NCI-H2081 treated with DMSO at 0.1 percent for 48 hours (cell line): ENCODE results near the gene C1orf50.
A peak's percentile ranks its signal among the peaks of the same experiment; 100 is the strongest.
"Not testable (repeated sequence)": the region's sequence is repeated elsewhere in the genome, so short reads cannot be mapped to it uniquely, and the experiment has no call there.

Source experiments
- DNase-seq: peaks from one replicate; lab custom pipeline; 2025; lab: John Stamatoyannopoulos, UW

C1orf50 gene

DNA sequence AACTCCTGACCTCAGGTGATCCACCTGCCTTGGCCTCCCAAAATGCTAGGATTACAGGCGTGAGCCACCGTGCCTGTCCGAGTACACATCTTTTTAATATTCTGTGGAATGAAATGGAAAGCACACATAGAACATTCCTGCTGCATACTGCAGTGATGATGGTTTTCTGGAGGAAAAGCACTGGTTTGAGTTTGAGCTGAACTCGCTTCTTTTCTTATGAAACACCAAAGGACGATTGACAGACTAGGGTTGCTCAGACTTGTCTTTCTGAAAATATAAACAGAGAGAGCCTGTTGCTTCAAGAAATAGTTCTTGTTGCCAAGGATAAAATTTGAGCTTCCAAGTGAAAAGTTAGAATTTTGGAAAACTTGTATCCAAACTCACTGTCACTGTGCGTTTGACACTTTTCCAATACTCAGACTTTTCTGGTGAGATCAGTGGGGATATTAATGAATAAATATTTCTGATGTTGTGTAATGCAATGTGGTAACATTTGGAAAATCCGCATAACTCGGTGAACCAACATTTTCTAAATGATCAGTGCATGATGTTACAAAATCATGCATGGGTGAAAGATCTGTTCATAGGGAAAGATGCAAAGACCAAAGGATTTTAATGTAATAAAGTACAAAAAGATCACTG, 34.9 kb downstream of the C1orf50 start:
- no peak for DNase-seq

DNA sequence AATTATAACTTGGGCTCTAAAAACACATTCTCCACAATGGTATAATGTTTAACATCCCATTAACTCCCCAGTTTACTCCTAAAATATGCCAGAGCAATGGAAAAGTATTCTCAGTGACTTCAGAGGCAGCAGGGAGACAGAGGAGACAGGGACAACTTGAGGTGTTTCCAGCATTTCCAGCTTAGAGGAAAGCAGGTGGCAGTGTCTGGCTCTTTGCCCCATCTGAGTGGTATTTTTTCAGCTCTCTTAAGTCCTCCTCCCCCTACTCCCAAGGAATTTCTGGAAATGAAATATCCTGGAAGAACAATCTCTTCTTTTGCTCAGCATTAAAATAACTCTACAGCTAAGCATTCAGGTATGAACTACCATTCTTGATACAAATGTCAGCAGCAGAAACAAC, 39.1 kb downstream of the C1orf50 start:
- DNase-seq, result no peak

DNA sequence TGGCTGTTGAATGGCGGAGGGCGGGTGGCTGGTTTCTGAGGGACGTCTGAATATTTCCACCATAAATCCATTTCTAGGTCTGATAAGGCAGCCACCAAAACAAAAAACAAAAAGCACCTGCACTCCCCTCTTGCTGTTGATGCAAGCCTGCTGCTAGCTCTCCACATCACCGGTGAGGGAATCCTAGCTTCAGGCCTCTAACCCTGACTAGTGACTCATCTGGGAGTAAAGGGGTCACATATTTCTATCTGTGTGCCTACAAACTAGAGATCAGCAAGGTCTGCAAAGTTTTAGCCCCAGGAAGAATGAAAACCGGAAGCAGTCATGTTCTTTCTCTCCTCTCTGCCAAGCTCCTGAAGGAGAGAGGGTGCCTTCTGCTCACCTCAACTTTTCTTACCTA, 39.5 kb downstream of the C1orf50 start:
- DNase-seq, result no peak

DNA sequence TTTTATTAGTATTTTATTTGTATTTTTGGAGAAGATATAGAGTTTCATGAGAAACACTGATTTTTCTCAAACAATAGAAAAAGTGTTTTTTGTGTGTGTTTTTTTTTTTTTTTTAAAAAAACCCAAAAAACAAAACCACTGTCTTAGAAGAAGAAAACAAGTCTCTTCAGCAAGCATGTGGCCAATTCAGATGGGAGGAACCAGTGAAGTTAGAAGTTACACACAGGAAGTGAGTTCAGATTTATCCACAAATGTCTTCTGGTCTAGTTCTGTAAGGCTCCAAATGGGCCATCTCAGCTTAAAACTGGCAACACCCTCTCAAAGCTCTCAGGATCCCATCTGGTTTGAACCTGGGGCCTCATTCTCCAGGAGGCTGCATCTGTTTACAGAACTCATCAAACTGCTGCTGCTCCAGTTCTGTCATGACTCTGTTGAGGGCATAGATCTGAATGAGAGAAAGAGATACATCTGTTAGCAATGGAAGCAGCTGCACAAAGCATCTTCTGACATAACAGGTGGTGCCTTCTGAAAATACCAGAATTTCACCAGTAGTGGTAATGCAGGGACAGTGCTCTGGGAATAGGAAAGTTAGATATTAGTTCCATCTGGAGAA, 40.1 kb downstream of the C1orf50 start:
- no peak for DNase-seq

DNA sequence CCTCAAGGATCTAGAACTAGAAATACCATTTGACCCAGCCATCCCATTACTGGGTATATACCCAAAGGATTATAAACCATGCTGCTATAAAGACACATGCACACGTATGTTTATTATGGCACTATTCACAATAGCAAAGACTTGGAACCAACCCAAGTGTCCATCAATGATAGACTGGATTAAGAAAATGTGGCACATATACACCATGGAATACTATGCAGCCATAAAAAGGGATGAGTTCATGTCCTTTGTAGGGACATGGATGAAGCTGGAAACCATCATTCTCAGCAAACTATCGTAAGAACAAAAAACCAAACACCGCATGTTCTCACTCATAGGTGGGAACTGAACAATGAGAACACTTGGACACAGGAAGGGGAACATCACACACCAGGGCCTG, 47.8 kb downstream of the C1orf50 start:
- not testable (repeated sequence) for DNase-seq

DNA sequence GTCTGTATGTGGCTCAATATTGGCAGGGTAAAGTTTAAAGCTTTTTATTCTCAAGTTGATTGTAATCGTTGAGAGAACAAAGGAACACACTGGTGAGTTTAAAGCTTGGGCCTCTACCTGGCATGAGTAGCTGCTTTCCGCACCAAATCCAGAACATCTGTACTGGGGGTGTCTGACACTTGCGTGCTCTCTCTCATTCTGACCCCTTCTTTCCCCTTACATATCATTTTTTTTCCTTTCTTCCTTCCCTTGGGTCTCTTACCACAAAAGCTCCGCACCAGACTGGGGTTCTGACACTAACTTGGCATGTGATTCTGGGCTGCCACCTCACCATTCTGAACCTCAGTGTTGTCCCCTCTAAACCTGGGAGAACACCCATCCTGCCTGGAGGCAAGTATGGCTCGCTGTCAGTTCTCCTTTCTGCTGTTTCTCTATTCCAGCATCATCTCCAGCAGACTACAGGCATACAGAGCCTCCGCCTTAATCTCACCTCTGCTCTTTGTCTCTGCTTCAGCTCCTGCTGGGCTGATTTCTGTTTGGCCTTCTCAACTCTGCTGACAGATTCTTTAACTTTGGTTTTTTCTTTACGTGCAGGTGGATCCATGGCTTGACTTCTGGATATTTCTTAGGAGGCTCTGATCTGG, 49.0 kb downstream of the C1orf50 start:
- DNase-seq, result no peak

DNA sequence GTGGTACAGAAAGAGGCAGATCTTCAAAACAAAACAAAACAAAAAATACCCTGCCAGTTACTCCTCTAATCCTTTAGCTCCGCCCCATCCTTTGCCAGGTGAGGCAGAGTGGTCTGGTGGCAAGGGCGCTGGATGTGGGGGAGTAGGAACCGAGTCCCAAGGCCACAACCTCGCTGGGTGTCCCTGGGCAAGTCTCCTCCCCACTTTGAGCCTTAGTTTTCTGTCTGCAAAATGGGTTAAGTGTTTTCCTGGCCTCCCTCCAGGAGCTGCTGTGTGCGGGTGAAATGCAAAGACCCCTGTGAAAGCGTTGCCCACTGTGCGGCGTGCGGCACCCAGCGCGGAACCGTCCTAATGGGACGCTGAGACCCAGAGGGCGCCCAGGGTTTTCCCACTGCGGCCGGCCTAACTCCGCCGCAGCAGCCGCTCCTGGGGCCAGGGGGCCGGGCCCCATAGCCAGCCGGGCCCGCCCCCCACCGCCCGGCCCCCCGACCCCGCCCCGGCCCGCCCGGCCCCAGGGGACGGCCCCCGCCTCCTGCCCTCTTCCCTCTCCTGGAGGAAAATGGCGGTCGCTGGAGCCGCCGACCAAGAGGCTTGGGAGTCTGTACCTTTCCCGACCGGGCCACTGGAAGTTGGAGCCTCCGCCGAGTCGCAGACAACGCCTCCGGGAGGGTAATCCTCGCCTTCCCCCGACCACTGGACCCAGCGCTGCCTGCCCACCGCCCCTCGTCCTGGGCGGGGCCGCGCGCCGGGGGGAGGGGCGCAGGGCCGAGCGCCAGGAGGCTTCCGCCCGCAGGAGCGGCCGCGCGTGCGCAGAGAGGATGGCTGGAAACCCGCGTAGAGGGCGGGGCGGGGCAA, 49.8 kb downstream of the C1orf50 start, which contains the start of the genes ERMAP and SVBP:
Gene ERMAP (plus strand): TSS at position 538 of the 855 bp plus-strand sequence. CDS start 13,327 bp downstream, outside the sequence.
Gene SVBP (minus strand): TSS at position 813 of the 855 bp plus-strand sequence. CDS start 853 bp downstream, outside the sequence.
- DNase-seq, result peak; percentile 59

DNA sequence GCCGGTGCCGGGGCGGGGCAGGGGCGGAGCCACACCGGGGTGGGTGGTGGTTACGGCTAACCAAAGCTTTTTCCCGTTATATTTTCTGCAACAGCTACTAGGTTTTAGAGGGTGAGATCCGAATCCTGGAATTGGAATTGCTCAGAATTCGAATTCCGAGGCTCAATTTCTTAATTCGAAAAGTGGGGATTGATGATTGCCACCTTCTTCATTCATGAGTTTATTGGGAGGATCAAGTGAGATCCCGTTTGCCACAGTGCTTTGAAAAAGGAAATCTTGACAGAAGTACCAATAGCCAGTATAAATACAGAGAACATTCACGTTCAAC, 50.4 kb downstream of the C1orf50 start:
- no peak for DNase-seq

DNA sequence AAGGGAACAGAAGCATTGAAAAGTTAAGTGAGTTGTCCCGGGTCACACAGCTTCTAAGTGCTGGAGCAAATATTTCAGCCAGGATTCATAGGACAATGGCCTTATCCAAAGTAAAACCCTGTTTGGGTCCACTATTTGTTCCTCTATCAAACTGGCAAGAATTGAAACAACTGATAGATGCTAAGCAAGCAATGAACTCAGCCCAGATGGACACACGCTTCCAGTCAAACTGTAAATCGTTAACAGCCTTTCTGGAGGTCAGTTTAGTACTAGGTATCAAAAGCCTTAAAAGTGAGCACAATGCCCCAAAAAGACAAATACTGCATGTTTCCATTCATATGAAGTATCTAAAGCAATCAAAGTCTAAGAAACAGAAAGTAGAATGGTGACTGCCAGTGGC, 50.9 kb downstream of the C1orf50 start:
- DNase-seq, result no peak

DNA sequence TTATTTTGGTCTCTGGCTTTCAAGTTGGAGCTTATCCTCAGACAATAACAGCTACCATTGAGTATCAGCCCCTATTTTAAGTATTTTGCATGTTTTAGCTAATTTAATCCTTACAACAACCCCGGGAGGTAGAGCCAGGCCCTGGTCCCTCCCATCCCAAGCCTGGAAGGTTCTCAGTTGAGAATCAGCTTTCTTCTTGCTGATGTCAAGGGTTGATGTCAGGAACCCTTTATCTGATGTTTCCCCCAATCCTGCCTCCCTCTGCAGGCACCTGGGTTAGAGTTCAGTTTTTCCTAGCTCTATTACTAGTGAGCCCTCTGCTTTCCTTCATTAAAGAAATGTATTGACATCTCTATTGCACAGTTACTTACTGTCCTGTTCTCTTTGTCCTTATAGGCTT, 53.8 kb downstream of the C1orf50 start:
- DNase-seq, result no peak

DNA sequence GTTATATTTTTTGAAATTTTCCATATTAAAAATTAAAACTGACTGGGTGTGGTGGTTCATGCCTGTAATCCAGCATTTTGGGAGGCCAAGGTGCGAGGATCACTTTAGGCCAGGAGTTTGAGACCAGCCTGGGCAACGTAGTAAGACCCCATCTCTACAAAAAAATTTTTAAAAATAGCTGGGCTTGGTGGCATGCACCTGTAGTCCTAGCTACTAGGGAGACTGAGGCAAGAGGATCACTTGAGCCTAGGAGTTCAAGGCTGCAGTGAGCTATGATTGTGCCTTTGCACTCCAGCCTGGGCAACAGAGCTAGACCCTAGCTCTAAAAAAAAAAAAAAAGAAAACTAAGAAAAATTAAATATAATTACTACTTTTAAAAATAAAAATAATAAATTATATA, 54.6 kb downstream of the C1orf50 start:
- DNase-seq, result no peak

DNA sequence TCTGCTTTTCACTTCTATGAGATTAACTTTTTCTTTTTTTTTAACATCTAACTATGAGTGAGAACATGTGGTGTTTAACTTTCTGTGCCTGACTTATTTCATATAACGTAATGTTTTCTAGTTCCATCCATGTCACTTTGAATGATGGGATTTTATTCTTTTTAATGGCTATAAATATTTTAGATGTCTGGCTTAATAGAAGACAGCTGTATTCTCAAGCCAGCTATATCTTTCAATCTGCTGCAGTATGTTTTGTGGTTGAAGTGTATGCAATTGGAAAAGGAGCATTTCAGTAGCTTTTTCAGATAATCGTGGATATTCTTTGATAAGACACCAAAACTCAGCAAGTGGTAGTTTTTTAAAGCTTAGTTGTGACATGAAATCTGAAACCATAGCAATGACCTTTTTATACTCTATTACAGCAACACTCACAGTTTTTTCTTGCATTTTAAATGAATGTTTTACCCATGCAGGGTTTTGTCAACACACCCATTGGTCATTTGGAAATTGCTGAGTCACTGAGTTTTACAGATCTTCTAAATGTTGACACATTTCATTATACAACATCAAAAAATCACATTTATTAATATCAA, 55.8 kb downstream of the C1orf50 start:
- no peak for DNase-seq

DNA sequence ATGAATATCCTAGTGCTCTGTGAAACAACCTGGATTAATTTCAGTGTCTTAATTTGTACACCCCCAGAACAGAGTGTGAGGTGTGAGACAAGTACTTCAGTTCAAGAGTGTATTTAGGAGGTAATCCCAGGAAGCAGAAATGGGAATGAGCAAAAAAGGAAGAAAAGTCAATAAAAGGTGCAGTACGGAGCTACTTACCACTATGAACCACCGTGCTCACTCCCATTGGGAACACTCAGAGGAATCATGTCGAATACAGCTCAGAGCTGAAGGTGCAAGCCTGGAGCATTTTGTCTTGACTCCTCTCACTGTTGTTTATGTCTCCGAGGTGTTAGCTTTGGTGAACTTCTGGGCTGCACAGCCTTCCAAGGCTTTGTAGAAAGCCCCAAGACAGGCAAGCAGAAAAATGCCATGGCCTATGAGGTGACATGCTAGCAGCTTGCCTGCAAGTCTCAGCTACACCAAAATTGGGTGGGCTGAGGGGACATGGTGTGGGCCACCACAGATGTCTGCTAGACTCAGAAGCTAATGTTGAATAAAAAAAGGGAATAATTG, 57.5 kb downstream of the C1orf50 start:
- DNase-seq, result no peak

DNA sequence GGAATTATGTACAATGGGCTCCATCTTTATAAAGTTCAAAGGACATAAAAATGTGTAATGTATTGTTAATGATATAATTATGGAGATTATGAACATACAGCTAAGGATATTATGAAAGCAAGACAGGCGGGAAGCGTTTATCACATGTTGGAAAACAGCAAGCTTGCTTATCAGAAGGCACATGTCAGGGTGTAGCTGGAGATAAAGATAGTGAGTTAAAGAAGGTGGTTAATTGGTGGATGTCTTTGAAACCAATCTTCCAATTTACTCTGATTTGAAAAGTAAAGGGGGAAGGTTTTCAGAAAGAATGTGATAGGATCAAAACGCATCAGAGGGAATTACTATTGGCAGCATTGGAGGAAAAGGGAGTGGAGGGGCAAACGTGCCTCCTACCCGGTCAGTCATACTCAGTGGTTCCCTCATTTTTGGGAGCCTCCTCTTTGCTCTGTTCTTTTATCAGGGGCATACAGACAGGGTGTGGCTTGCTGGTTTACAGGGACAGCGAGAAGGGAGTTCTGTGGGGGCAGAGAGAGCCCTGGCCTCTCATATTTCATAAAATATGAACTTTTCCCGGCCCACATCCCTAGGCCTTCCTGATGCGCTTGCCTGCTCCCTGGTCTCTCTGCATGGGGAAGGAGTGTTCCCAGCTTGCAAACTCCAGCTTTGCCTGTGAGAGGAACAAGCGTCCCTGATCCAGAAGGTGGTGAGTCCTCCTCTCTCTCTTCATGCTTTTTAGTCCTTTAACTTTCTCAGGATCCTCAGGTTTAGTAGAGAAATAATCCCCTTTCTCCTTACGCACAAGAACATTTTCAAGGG, 58.2 kb downstream of the C1orf50 start:
- no peak for DNase-seq
